Stimulated activated CD4-positive, alpha-beta T cell treated with anti-CD3 and anti-CD28 coated beads, Interleukin-15, amount 100 ng/mL, for 1 hour (primary cell): ENCODE data around the gene GPR153.
"Not testable (repeated sequence)": the region's sequence is repeated elsewhere in the genome, so short reads cannot be mapped to it uniquely, and the experiment has no call there.

Experiments used
- DNase-seq, 2 donors: peaks; one replicate each; pipeline ENCODE4 v3.0.0-alpha.2; 2020; ENCODE audit warnings: low read depth in 1 of 2, low spot score in 1 of 2

The GPR153 gene

GRCh38 chr1:6235296-6235677, 25.6 kb downstream of the GPR153 start:
- no peak for DNase-seq

GRCh38 chr1:6234502-6235295, 26.2 kb downstream of the GPR153 start:
- no peak for DNase-seq

GRCh38 chr1:6233376-6233775, 27.5 kb downstream of the GPR153 start:
- no peak for DNase-seq

- DNase-seq = no peak
Measured at GRCh38 chr1:6225651-6226050, 35.2 kb downstream of the GPR153 start.

DNA sequence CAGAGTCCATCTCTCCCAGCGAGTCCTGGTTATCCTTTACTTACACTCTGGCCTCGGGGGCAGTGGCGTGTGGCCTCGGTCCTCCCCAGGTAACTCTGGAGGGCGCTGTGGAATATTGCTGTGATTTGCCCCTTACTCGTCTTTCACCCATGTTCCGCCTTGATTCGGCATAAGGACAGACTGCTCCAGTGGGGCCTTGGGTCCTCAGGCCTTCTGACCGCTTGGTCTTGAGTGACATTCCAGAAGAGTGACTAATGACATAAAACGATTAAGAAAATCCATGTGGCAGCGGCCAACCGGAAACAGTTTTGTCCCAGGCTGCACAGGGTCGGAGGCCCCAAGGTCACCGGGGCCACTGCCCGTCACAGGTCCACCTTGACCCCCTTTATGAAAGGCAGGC, 36.2 kb downstream of the GPR153 start:
- no peak for DNase-seq

- no peak for DNase-seq
Measured at GRCh38 chr1:6223617-6224016, 37.3 kb downstream of the GPR153 start.

DNA sequence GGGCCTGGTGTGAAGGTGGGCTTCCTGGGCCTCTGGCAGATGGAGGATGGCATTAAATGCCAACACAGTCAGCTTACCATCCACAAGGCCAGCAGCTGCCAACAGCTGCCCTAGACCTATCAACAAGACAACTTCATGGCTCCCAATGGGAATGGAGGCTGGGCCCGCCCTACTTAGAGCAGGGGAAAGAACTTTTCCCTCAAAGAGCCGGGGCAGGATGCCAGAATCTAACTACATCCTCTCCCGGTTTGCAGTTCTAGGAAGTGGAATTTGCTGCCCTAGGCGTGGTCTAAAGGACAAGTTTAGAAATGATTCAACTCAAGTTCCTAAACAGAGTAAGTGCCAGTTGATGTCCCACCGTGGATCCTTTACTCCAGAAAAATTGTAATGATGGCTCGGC, 38.3 kb downstream of the GPR153 start:
- no peak for DNase-seq

- DNase-seq = no peak
Measured at GRCh38 chr1:6221210-6221784, 39.6 kb downstream of the GPR153 start.

- no peak for DNase-seq
Measured at GRCh38 chr1:6220236-6220635, 40.7 kb downstream of the GPR153 start.

- not testable (repeated sequence) for DNase-seq
Measured at GRCh38 chr1:6219641-6220040, 41.3 kb downstream of the GPR153 start.

DNA sequence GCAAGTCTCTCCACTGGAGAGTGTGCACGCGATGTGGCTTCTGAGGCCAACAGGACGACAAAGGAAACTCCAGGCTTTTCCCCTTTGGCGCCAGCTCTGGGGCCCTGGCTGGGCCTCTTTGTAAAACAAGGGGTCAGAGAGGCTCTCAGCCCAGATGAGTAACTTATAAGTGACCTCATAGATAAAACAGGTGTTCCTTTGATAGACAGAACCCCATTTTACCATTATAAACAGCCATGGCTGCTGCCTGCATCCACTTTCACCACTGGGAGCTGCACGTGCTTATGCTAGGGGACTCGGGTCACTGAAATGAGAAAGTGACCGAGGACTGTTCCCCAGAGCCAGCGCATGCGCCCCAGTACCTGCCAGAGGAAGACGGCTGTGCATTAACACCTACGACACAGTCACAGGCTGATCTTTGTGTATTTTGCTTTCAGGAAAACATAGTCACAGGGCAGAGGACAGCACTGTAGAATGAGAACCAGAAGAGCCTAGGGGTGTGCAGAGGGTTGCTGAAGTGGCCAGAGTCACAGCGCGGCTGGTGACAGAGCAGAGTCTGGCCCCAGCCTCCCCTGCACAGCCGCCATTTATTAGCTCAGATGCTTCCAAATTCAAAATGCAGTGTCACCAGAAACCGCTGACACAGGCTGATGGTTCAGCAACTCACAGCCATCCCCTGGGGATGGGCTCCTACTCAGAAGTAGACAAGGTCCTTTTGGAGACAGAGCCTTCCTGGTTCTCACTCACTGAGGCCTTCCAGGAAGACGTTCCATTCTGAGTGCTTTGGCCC, 42.3 kb downstream of the GPR153 start:
- DNase-seq = no peak

DNA sequence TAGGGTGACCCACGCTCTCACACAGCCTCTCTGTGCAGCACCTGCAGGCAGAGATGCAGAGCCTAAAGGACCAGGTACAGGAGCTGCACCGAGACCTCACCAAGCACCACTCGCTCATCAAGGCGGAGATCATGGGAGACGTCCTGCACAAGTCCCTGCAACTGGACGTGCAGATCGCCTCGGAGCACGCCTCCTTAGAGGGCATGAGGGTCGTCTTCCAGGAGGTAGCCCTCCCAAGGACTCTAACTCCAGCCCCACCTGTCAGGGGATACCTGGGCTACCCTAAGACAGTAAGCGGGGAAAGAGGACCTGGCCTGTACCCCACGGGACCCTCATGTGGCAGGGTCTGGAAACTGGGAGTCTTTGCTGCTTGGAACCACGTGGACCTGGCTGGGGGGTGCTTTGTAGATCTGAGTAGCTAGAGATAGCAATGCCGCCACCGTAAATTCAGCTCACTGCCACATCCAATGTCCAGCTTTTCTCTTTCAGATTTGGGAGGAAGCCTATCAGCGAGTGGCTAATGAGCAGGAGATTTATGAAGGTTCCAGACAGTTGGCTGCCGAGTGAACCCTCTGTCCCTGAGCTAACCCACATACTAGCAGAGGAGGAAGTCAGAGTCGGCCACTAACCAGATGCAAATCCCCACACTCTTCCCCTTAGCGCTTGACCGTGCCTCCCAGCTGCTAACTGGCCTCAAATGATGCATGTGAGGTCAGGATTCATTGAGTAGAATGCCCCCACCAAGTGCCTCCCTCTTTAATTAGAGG, 48.5 kb downstream of the GPR153 start:
- no peak for DNase-seq

- DNase-seq = no peak
Measured at GRCh38 chr1:6211731-6212130, 49.2 kb downstream of the GPR153 start.

DNA sequence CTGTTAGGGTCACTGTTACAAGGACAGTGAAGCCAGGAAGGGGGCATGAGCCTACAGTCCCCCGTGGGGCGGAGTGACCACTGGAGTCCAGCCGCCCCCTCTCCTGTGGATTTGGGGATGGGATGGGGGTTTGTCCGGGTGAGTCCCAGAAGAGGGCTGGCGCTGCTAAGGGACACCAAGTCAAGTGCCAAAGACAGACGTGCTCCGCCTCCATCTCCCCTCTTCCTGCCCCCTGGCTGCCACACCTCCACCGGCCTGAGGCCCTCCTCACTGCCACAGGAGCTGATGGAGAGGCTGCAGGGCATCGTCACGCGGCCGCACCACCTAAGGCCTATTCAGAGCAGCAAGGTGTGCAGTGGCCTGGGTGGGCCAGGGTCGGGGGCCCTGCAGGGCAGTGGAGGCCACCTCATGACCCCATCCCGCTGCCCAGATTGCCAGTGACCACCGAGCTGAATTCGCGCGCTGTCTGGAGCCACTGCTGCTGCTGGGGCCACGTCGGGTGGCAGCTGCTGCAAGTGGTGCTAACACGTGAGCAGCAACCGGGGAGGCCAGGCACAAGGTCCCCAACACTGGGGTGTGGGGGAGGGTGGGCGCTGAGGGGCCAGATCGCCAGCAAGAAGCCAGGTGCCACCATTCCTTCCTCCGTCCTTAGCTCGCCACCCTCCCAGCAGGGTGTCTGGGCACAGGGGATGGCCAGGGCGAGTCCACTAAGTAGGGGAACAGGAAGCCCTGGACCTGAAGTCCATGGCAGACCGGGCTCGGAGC, 50.1 kb downstream of the GPR153 start:
- DNase-seq = no peak

DNA sequence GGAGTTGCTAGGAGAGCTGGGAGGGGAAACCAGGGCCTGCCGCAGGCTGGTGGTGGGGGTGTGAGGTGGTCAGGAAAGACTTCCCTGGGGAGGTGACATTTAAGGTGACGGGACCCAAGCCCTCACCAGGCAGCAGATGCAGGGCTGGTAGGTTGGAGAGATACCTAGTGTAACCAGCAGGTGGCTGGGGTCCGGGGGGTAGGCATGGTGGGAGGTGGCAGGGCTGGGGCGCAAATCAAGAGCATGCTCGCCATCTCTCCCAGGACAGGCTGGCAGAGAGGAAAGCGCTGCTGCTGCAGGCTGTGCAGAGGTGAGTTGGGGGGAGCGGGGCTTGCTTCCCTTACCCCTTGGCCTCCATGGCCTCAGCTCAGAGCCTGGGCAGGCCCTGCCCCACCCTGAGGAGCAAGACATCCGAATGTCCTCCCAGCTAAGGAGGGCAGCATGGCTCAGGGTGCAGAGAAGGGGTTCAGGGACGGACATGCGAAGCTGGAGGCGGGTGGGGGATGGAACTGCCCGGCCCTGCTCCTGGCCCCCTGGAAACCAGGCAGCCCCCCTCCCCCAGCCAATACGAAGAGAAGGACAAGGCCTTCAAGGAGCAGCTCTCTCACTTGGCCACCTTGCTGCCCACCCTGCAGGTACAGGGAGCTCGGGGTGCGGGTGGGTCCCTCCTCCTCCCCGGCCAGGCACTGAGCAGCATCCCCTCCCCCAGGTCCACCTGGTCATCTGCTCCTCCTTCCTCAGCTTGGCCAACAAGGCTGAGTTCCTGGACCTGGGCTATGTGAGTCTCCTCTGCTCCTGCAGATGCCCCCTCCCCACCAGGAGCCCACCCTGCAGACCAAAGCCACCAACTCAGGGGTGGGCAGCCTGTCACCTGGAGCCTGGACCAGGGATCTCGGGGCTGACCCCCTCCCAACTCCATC, 51.0 kb downstream of the GPR153 start:
- no peak for DNase-seq

GRCh38 chr1:6208723-6209660, 51.9 kb downstream of the GPR153 start:
- DNase-seq = no peak

DNA sequence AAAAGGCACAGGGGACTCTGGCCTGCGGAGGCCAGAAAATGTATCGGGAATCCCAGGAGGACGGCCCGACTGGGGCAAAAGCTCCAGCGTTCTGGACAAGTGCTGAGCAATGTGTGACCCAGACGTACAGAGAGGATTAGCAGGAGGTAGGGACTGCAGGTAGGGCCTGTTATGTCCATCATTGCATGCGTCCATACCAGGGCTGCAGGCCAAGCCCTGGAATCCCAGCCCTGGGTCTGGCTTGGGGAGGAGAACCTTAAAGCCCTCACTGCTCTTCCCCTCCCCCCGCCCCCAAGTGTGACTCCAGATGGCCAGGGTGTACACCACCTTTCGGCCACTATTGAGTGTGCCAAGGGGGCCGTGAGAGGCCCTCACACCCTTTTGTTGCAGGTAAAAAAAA, 53.0 kb downstream of the GPR153 start:
- no peak for DNase-seq

GRCh38 chr1:6207075-6207885, 53.6 kb downstream of the GPR153 start:
- DNase-seq = no peak
